Neutrophil (primary cell): ENCODE results near the gene OR7A5.
A peak's percentile ranks its signal among the peaks of the same experiment; 100 is the strongest.
"Not testable (repeated sequence)": the region's sequence is repeated elsewhere in the genome, so short reads cannot be mapped to it uniquely, and the experiment has no call there.

ENCODE experiments used
- H3K27ac ChIP-seq: fragments of 200-600 bp; sonication (generic); 2 replicates; pipeline ENCODE4 v1.5.1; 2016; ENCODE audit warnings: mild to moderate bottlenecking, moderate library complexity
- H3K27me3 ChIP-seq: fragments of 200-600 bp; sonication (generic); 2 replicates; pipeline ENCODE4 v1.6.0; 2016; ENCODE audit warnings: mild to moderate bottlenecking
- H3K36me3 ChIP-seq: fragments of 200-600 bp; sonication (generic); 2 replicates; pipeline ENCODE4 v1.5.1; 2017
- H3K4me1 ChIP-seq, 2 experiments: fragments of 200-600 bp in 1 of 2; sonication (generic) in 1 of 2; 1 replicate in 1 of 2; 2 replicates in 1 of 2; pipeline versions ENCODE4 v1.5.1 to v1.6.1; 2013 to 2016; ENCODE audit warnings: low read depth in 1 of 2, low read length in 1 of 2, mild to moderate bottlenecking in 1 of 2, moderate library complexity in 1 of 2; ENCODE audit not compliant: control insufficient read depth in 1 of 2, insufficient read depth in 1 of 2
- H3K4me3 ChIP-seq, 2 experiments: fragments of 200-600 bp in 1 of 2; sonication (generic) in 1 of 2; 1 replicate in 1 of 2; 2 replicates in 1 of 2; pipeline ENCODE4 v1.5.1; 2013 to 2016; ENCODE audit warnings: low read depth in 1 of 2, low read length in 1 of 2, mild to moderate bottlenecking in 1 of 2, moderate library complexity in 1 of 2
- H3K9me3 ChIP-seq: fragments of 200-600 bp; sonication (generic); 2 replicates; pipeline ENCODE4 v1.5.1; 2016
- CTCF ChIP-seq: fragments of 200-600 bp; sonication (generic); IDR thresholded peaks from 2 replicates; pipeline ENCODE4 v1.5.1; 2016; ENCODE audit warnings: antibody characterized with exemption

OR7A5 gene

GRCh38 chr19:14782626-14783409 lies 52.2 kb downstream of the OR7A5 start:
- Histone ChIP-seq H3K4me1 (peaks cover 53 to 59% of the 10 kb centered on the region in 2 experiments), H3K27ac (peak overlapping the region; percentile 94)
- no peak for TF ChIP-seq CTCF

GRCh38 chr19:14781713-14782536 lies 53.1 kb downstream of the OR7A5 start:
- H3K9me3 ChIP-seq, H3K27me3 ChIP-seq, H3K36me3 ChIP-seq, H3K4me3 ChIP-seq, H3K27ac ChIP-seq: not testable (repeated sequence)
- peaks cover 47 to 54% of the 10 kb centered on the region in 2 experiments for H3K4me1 ChIP-seq

More at GRCh38 chr19:14782626-14783409, 52.2 kb downstream of the OR7A5 start:
- Histone ChIP-seq H3K4me3 (peak overlapping the region; percentile 32 to 59), H3K36me3 (no peaks in the 10 kb centered on the region), H3K27me3 (no peaks in the 10 kb centered on the region), H3K9me3 (no peaks in the 10 kb centered on the region)

GRCh38 chr19:14780622-14781225 lies 54.3 kb downstream of the OR7A5 start:
- H3K27me3 ChIP-seq, H3K27ac ChIP-seq, H3K36me3 ChIP-seq, H3K4me3 ChIP-seq, H3K9me3 ChIP-seq: not testable (repeated sequence)
- peaks cover 43 to 47% of the 10 kb centered on the region in 2 experiments for H3K4me1 ChIP-seq

- H3K36me3 ChIP-seq, result no peaks in the 10 kb centered on the region
- peaks cover 5% of the 10 kb centered on the region for H3K27me3 ChIP-seq
- H3K4me1 ChIP-seq, result peaks cover 36 to 40% of the 10 kb centered on the region in 2 experiments
- H3K9me3 ChIP-seq, result no peaks in the 10 kb centered on the region
- H3K4me3 ChIP-seq, result no peak overlapping the region
- no peak for TF ChIP-seq CTCF
- no peak overlapping the region for H3K27ac ChIP-seq
These were observed 55.8 kb downstream of the OR7A5 start for GRCh38 chr19:14779151-14779550.

- not testable (repeated sequence) for H3K27me3 ChIP-seq, H3K4me3 ChIP-seq, H3K9me3 ChIP-seq, H3K36me3 ChIP-seq, H3K27ac ChIP-seq
- H3K4me1 ChIP-seq, result peaks cover 28 to 31% of the 10 kb centered on the region in 2 experiments
These were observed 56.7 kb downstream of the OR7A5 start, which contains the start of gene ADGRE2 for GRCh38 chr19:14778110-14778845. Gene ADGRE2, minus strand, starts transcription at chr19:14778560. Its CDS starts 1,804 bp downstream, at chr19:14776756.

GRCh38 chr19:14777645-14778044 lies 57.3 kb downstream of the OR7A5 start:
- not testable (repeated sequence) for H3K9me3 ChIP-seq, H3K4me3 ChIP-seq, H3K36me3 ChIP-seq, H3K27me3 ChIP-seq, H3K27ac ChIP-seq
- H3K4me1 ChIP-seq, result peaks cover 22 to 25% of the 10 kb centered on the region in 2 experiments
